Mesenchymal stem cell (in vitro differentiated cells and primary cell): ENCODE data around the gene GAGE2A.

Experiments
- DNase-seq: peaks from one replicate; pipeline ENCODE4 v3.0.0-alpha.2; 2013
- H2AFZ ChIP-seq: one replicate; pipeline ENCODE4 v1.6.1; 2013; ENCODE audit warnings: low read depth, mild to moderate bottlenecking, control low read depth, inconsistent platforms, low read length, moderate library complexity
- H2AK5ac ChIP-seq: 2 replicates; pipeline ENCODE4 v1.6.1; 2013; ENCODE audit warnings: low read length, moderate library complexity, mild to moderate bottlenecking, inconsistent platforms; ENCODE audit not compliant: severe bottlenecking
- H2BK120ac ChIP-seq: one replicate; pipeline ENCODE4 v1.6.1; 2013; ENCODE audit warnings: low read depth, mild to moderate bottlenecking, inconsistent platforms, low read length, moderate library complexity
- H2BK12ac ChIP-seq, 2 experiments: one replicate each; pipeline ENCODE4 v1.6.1; 2013; ENCODE audit warnings: inconsistent platforms in 2 of 2, low read length in 2 of 2, mild to moderate bottlenecking in 2 of 2, moderate library complexity in 2 of 2, control low read depth in 1 of 2
- H2BK15ac ChIP-seq: one replicate; pipeline ENCODE4 v1.6.1; 2013; ENCODE audit warnings: mild to moderate bottlenecking, low read depth, inconsistent platforms; ENCODE audit not compliant: poor library complexity, severe bottlenecking
- H2BK5ac ChIP-seq: 2 replicates; pipeline ENCODE4 v1.6.1; 2013; ENCODE audit warnings: low read depth, mild to moderate bottlenecking, low read length, control low read depth, inconsistent platforms; ENCODE audit not compliant: poor library complexity, severe bottlenecking
- H3K14ac ChIP-seq, 2 experiments: one replicate each; pipeline ENCODE4 v1.6.1; 2013; ENCODE audit warnings: inconsistent platforms in 2 of 2, low read length in 2 of 2, control low read depth in 1 of 2, mild to moderate bottlenecking in 1 of 2, moderate library complexity in 1 of 2
- H3K18ac ChIP-seq, 2 experiments: one replicate each; pipeline ENCODE4 v1.6.1; 2013; ENCODE audit warnings: inconsistent platforms in 2 of 2, low read length in 2 of 2, control low read depth in 1 of 2, low read depth in 1 of 2, mild to moderate bottlenecking in 1 of 2
- H3K23ac ChIP-seq, 2 experiments: one replicate each; pipeline ENCODE4 v1.6.1; 2013; ENCODE audit warnings: inconsistent platforms in 2 of 2, low read length in 2 of 2, mild to moderate bottlenecking in 2 of 2, moderate library complexity in 2 of 2, control low read depth in 1 of 2
- H3K27ac ChIP-seq: 2 replicates; pipeline ENCODE4 v1.5.1; 2013; ENCODE audit warnings: mild to moderate bottlenecking, moderate library complexity, low read length, control low read depth, inconsistent platforms; ENCODE audit not compliant: poor library complexity, severe bottlenecking
- H3K27me3 ChIP-seq, 2 experiments: 2 replicates each; pipeline versions ENCODE4 v1.6.1 to v1.7.0; 2013; ENCODE audit warnings: low read length in 2 of 2, mild to moderate bottlenecking in 2 of 2, moderate library complexity in 2 of 2, control low read depth in 1 of 2, inconsistent platforms in 1 of 2; ENCODE audit not compliant: control insufficient read depth in 1 of 2, insufficient read depth in 1 of 2
- H3K36me3 ChIP-seq, 2 experiments: 2 replicates each; pipeline versions ENCODE4 v1.6.1 to v1.7.0; 2013; ENCODE audit warnings: low read length in 2 of 2, control low read depth in 1 of 2, inconsistent platforms in 1 of 2, low read depth in 1 of 2, mild to moderate bottlenecking in 1 of 2; ENCODE audit not compliant: insufficient read depth in 2 of 2, control insufficient read depth in 1 of 2
- H3K4ac ChIP-seq, 2 experiments: one replicate each; pipeline ENCODE4 v1.6.1; 2013; ENCODE audit warnings: inconsistent platforms in 2 of 2, low read length in 2 of 2, mild to moderate bottlenecking in 2 of 2, moderate library complexity in 2 of 2, control low read depth in 1 of 2, low read depth in 1 of 2
- H3K4me1 ChIP-seq: 2 replicates; pipeline ENCODE4 v1.6.1; 2013; ENCODE audit warnings: low read depth, low read length, control low read depth; ENCODE audit not compliant: control insufficient read depth, insufficient read depth
- H3K4me2 ChIP-seq: 2 replicates; pipeline ENCODE4 v1.6.1; 2013; ENCODE audit warnings: low read length, mild to moderate bottlenecking, inconsistent platforms; ENCODE audit not compliant: poor library complexity, severe bottlenecking
- H3K4me3 ChIP-seq, 2 experiments: 2 replicates each; pipeline versions ENCODE4 v1.5.1 to v1.7.0; 2013; ENCODE audit warnings: low read length in 2 of 2, mild to moderate bottlenecking in 2 of 2, control low read depth in 1 of 2, low read depth in 1 of 2; ENCODE audit not compliant: insufficient read depth in 1 of 2
- H3K79me1 ChIP-seq: replicated peaks from 2 replicates; pipeline ENCODE4 v1.6.1; 2013; ENCODE audit warnings: mild to moderate bottlenecking, control low read depth, low read length, inconsistent platforms; ENCODE audit not compliant: poor library complexity, severe bottlenecking
- H3K9ac ChIP-seq: 2 replicates; pipeline ENCODE4 v1.7.0; 2013; ENCODE audit warnings: mild to moderate bottlenecking, low read length, moderate library complexity
- H3K9me3 ChIP-seq: 2 replicates; pipeline ENCODE4 v1.7.0; 2013; ENCODE audit warnings: mild to moderate bottlenecking, low read length; ENCODE audit not compliant: control insufficient read depth
- H4K8ac ChIP-seq: one replicate; pipeline ENCODE4 v1.6.1; 2013; ENCODE audit warnings: inconsistent platforms, mild to moderate bottlenecking, low read length, moderate library complexity
- H4K91ac ChIP-seq: one replicate; pipeline ENCODE4 v1.6.1; 2013; ENCODE audit warnings: mild to moderate bottlenecking, low read length, inconsistent platforms
- WGBS: methylation state at CpG from one replicate; pipeline ENCODE4 v1.1.7; 2013; ENCODE audit warnings: mixed read lengths; 5-methylcytosine and 5-hydroxymethylcytosine counted together

GAGE2A gene

GRCh38 chrX:49618574-49618973 lies 29.3 kb downstream of the GAGE2A start:
- Histone ChIP-seq H3K27me3 (peaks cover 0 to 3% of the 10 kb centered on the region in 2 experiments), H3K27ac (no peak overlapping the region), H2BK15ac (no peak overlapping the region), H3K79me1 (no peaks in the 10 kb centered on the region), H2BK120ac (no peak overlapping the region), H3K4me2 (no peak overlapping the region), H4K8ac (no peak overlapping the region), H3K18ac (no peak overlapping the region), H2AFZ (no peak overlapping the region), H3K4ac (no peak overlapping the region), H3K23ac (no peak overlapping the region), H3K4me1 (no peaks in the 10 kb centered on the region), H2BK12ac (no peak overlapping the region), H4K91ac (no peak overlapping the region), H2AK5ac (no peak overlapping the region), H3K36me3 (no peaks in the 10 kb centered on the region), H3K14ac (no peak overlapping the region), H3K9ac (no peak overlapping the region), H2BK5ac (no peak overlapping the region), H3K4me3 (no peak overlapping the region), H3K9me3 (no peaks in the 10 kb centered on the region)
- WGBS: 86% methylated on average over 1 of the region's 2 CpGs
- DNase-seq: no peak

DNA sequence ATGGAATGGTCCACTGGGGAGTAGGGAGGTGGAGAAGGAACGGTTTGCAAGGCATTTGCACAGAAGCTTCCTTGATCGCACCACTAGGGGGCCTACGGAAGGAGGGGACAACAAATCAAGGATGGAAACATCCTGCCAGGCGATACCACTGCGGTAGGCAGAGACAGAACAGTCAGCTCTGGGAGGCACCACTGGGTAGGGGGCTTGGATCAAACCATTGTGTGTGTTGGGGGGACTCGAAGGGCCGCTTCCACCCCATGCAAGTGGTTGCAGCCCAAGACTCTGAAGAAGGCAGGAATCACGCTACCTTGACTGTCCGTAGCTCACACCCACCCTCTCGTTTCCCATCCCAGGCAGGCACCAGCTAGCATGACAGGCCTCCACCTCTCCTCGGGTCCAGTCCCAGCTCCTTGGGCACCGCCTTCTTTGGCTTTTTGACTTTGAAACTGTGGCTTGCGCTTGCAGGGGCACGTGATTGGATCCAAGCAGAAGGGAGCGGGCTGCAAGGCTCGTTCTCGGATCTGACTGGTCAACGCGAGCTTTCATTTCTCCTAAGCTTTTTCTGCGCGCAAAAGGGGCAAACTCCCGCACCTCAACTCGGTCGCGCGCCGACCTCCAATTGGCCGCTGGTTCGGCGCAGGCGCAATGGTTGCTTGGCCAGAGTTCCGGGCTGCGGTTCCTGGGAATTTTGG lies 37.9 kb downstream of the GAGE2A start:
- H2BK120ac ChIP-seq: no peak overlapping the region
- H4K91ac ChIP-seq: no peak overlapping the region
- H3K23ac ChIP-seq: no peak overlapping the region
- no peaks in the 10 kb centered on the region for H3K79me1 ChIP-seq
- H3K36me3 ChIP-seq: no peaks in the 10 kb centered on the region
- no peak overlapping the region for H2BK5ac ChIP-seq
- no peak overlapping the region for H3K18ac ChIP-seq
- no peak overlapping the region for H2BK12ac ChIP-seq
- no peak overlapping the region for H3K4me2 ChIP-seq
- no peak overlapping the region for H2AFZ ChIP-seq
- H3K14ac ChIP-seq: no peak overlapping the region
- H3K4me3 ChIP-seq: no peak overlapping the region
- peaks cover 7% of the 10 kb centered on the region for H3K9me3 ChIP-seq
- H3K4ac ChIP-seq: no peak overlapping the region
- H3K27ac ChIP-seq: no peak overlapping the region
- H3K9ac ChIP-seq: no peak overlapping the region
- H2BK15ac ChIP-seq: no peak overlapping the region
- no peaks in the 10 kb centered on the region for H3K27me3 ChIP-seq
- no peak overlapping the region for H2AK5ac ChIP-seq
- WGBS: 95% methylated on average over 33 of the region's 33 CpGs
- DNase-seq: no peak
- no peaks in the 10 kb centered on the region for H3K4me1 ChIP-seq
- no peak overlapping the region for H4K8ac ChIP-seq

- Histone ChIP-seq H3K36me3 (no peaks in the 10 kb centered on the region), H2BK15ac (no peak overlapping the region), H3K4me3 (no peak overlapping the region), H2BK5ac (no peak overlapping the region), H3K9ac (no peak overlapping the region), H3K4me2 (no peak overlapping the region), H3K23ac (no peak overlapping the region), H3K79me1 (no peaks in the 10 kb centered on the region), H2AK5ac (no peak overlapping the region), H3K4me1 (no peaks in the 10 kb centered on the region), H3K18ac (no peak overlapping the region), H3K27ac (no peak overlapping the region), H2AFZ (no peak overlapping the region), H3K14ac (no peak overlapping the region), H2BK120ac (no peak overlapping the region), H4K8ac (no peak overlapping the region), H3K9me3 (no peaks in the 10 kb centered on the region), H3K4ac (no peak overlapping the region), H3K27me3 (peaks cover 0 to 30% of the 10 kb centered on the region in 2 experiments), H2BK12ac (no peak overlapping the region), H4K91ac (no peak overlapping the region)
- DNase-seq: no peak
- 79% methylated on average over 7 of the region's 8 CpGs for WGBS
These were observed 55.8 kb downstream of the GAGE2A start for GRCh38 chrX:49644991-49645637.
